GM19025 (cell line): ENCODE measurements around the gene EML3.
A peak's percentile ranks its signal among the peaks of the same experiment; 100 is the strongest.
"Not testable (repeated sequence)": the region's sequence is repeated elsewhere in the genome, so short reads cannot be mapped to it uniquely, and the experiment has no call there.

Experiments used
- ATAC-seq: cut with Tn5 transposase; IDR thresholded peaks from one replicate; pipeline ENCODE4 v1.9.1; 2021; ENCODE audit warnings: mild to moderate bottlenecking, low read depth, moderate library complexity; ENCODE audit not compliant: unreplicated experiment

EML3 gene

GRCh38 chr11:62621567-62622470 is 9.2 kb upstream of the EML3 start, which contains the start of gene B3GAT3:
TSS of gene B3GAT3 (minus strand) at chr11:62621986. CDS start at chr11:62621947, 39 bp downstream.
- ATAC-seq, result peak; percentile 96

GRCh38 chr11:62621027-62621566 is 8.5 kb upstream of the EML3 start:
- no peak for ATAC-seq

- not testable (repeated sequence) for ATAC-seq
These were observed 4.4 kb upstream of the EML3 start for GRCh38 chr11:62616957-62617356.

- ATAC-seq, result no peak
These were observed 2.9 kb upstream of the EML3 start for GRCh38 chr11:62615521-62615920.

GRCh38 chr11:62614275-62614674 is 1.7 kb upstream of the EML3 start:
- ATAC-seq, result no peak

- no peak for ATAC-seq
These were observed 760 bp upstream of the EML3 start for GRCh38 chr11:62613291-62613778.

GRCh38 chr11:62611705-62612365 is 740 bp downstream of the EML3 start:
- peak; percentile 18 for ATAC-seq

- no peak for ATAC-seq
These were observed 1.5 kb downstream of the EML3 start for GRCh38 chr11:62610814-62611704.

GRCh38 chr11:62610403-62610802 is 2.2 kb downstream of the EML3 start:
- no peak for ATAC-seq

- no peak for ATAC-seq
These were observed 3.8 kb downstream of the EML3 start for GRCh38 chr11:62608776-62609175.

GRCh38 chr11:62607714-62608113 is 4.9 kb downstream of the EML3 start:
- no peak for ATAC-seq

GRCh38 chr11:62605902-62606301 is 6.7 kb downstream of the EML3 start:
- ATAC-seq, result no peak

GRCh38 chr11:62605467-62605866 is 7.1 kb downstream of the EML3 start:
- ATAC-seq, result no peak

GRCh38 chr11:62604460-62605120 is 8.0 kb downstream of the EML3 start:
- no peak for ATAC-seq

GRCh38 chr11:62603776-62604299 is 8.7 kb downstream of the EML3 start:
- ATAC-seq, result no peak

GRCh38 chr11:62603072-62603408 is 9.5 kb downstream of the EML3 start:
- ATAC-seq, result no peak

- ATAC-seq, result no peak
These were observed 10.2 kb downstream of the EML3 start for GRCh38 chr11:62602141-62603071.

GRCh38 chr11:62601372-62602140 is 11.0 kb downstream of the EML3 start, which contains the start of gene MTA2:
TSS of gene MTA2 (minus strand) at chr11:62601865. CDS start at chr11:62601450, 415 bp downstream.
- peak; percentile 66 for ATAC-seq
